Gastroesophageal sphincter (tissue), 4 donors: ENCODE measurements around the gene IL2RA. TPM values are rescaled to one million over a fixed set of nuclear protein-coding genes. Genes with fewer than 3 reads are reported as not detected.

Experiments used
- ATAC-seq: fragments of 150-250 bp; one replicate; pipeline ENCODE4 v1.9.1; 2016; ENCODE audit warnings: mild to moderate bottlenecking, moderate library complexity
- H3K27ac ChIP-seq, 4 donors: fragments of 200-600 bp; sonication (generic) in 3 of 4; 1 replicate in 3 of 4; 2 replicates in 1 of 4; pipeline ENCODE4 v1.5.1; 2016 to 2019
- H3K27me3 ChIP-seq: fragments of 200-600 bp; sonication (generic); one replicate; pipeline ENCODE4 v1.5.1; 2019
- H3K36me3 ChIP-seq, 2 donors: fragments of 200-600 bp; sonication (generic); one replicate each; pipeline ENCODE4 v1.5.1; 2019; ENCODE audit warnings: control low read depth in 1 of 2
- H3K4me1 ChIP-seq, 3 donors: fragments of 200-600 bp; sonication (generic); 1 replicate in 2 of 3; 2 replicates in 1 of 3; pipeline ENCODE4 v1.5.1; 2016 to 2019; ENCODE audit warnings: control low read depth in 2 of 3
- H3K4me3 ChIP-seq, 2 donors: fragments of 200-600 bp; sonication (generic); one replicate each; pipeline ENCODE4 v1.5.1; 2019; ENCODE audit warnings: mild to moderate bottlenecking in 1 of 2, moderate library complexity in 1 of 2
- H3K9me3 ChIP-seq, 3 donors: fragments of 200-600 bp; sonication (generic); one replicate each; pipeline ENCODE4 v1.5.1; 2017 to 2019; ENCODE audit warnings: control low read depth in 2 of 3
- CTCF ChIP-seq, 4 experiments: fragments of 200-600 bp in 2 of 4; fragments of 450-650 bp in 2 of 4; sonication (generic) in 1 of 4; IDR thresholded peaks; one replicate each; pipeline ENCODE4 v1.5.1; 2017 to 2019; ENCODE audit warnings: antibody characterized with exemption in 4 of 4, mild to moderate bottlenecking in 2 of 4, moderate library complexity in 2 of 4
- EP300 ChIP-seq: sonication (generic); formaldehyde crosslinking; IDR thresholded peaks from one replicate; pipeline ENCODE4 v1.6.1; 2017; ENCODE audit warnings: antibody characterized with exemption, mild to moderate bottlenecking
- POLR2A ChIP-seq, 2 donors: fragments of 450-650 bp; IDR thresholded peaks; one replicate each; pipeline ENCODE4 v1.6.1; 2017; ENCODE audit warnings: antibody characterized with exemption in 2 of 2, mild to moderate bottlenecking in 2 of 2, moderate library complexity in 1 of 2
- POLR2AphosphoS5 ChIP-seq: sonication (generic); formaldehyde crosslinking; IDR thresholded peaks from one replicate; pipeline ENCODE4 v1.6.1; 2017; ENCODE audit warnings: antibody characterized with exemption
- WGBS, 2 donors: methylation state at CpG; one replicate each; pipeline ENCODE4 v1.1.5; 2018; ENCODE audit warnings: low coverage in 1 of 2; 5-methylcytosine and 5-hydroxymethylcytosine counted together
- total RNA-seq, 4 donors: library from RNA; depleted of rRNA; stranded (reverse); fragments of >200 nt; gene quantifications; one replicate each; pipeline ENCODE4 v1.1.0, GENCODE V29; 2016

IL2RA gene
- total RNA-seq, 4 donors from 2014 or later: 0.31 to 16.3 (median 0.50) TPM

DNA sequence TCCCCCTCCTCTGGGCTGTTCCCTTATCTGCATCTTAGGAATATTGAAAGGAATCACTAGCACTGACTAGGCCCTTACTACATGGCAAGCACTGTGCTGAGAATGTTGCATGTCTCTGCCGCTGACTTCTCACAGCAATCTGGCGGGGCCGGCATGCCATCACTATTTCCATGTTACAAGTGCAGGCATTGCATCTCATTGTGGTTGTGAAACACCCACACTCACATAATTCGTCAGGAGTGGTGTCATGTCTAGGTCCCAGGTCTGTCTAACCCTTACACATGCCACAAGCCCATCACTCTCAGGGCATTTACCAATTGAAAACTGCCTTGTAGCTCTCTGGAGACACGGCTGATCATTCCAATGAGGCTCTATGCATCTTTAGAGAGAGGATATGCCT, 8.5 kb upstream of the IL2RA start:
- H3K4me1 ChIP-seq: no peaks in the 10 kb centered on the region
- H3K36me3 ChIP-seq: no peaks in the 10 kb centered on the region
- no peak overlapping the region for H3K4me3 ChIP-seq
- H3K27ac ChIP-seq: no peak overlapping the region
- H3K9me3 ChIP-seq: no peaks in the 10 kb centered on the region
- no peak for ATAC-seq
- H3K27me3 ChIP-seq: peaks cover 14% of the 10 kb centered on the region
- 78 to 92% methylated on average over 2 to 5 of the region's 5 CpGs for WGBS, 2 donors
- TF ChIP-seq POLR2A (IDR thresholded peaks at IDR 0.05) (no peak), POLR2AphosphoS5 (no peak), EP300 (no peak), CTCF (IDR thresholded peaks at IDR 0.05) (no peak)

DNA sequence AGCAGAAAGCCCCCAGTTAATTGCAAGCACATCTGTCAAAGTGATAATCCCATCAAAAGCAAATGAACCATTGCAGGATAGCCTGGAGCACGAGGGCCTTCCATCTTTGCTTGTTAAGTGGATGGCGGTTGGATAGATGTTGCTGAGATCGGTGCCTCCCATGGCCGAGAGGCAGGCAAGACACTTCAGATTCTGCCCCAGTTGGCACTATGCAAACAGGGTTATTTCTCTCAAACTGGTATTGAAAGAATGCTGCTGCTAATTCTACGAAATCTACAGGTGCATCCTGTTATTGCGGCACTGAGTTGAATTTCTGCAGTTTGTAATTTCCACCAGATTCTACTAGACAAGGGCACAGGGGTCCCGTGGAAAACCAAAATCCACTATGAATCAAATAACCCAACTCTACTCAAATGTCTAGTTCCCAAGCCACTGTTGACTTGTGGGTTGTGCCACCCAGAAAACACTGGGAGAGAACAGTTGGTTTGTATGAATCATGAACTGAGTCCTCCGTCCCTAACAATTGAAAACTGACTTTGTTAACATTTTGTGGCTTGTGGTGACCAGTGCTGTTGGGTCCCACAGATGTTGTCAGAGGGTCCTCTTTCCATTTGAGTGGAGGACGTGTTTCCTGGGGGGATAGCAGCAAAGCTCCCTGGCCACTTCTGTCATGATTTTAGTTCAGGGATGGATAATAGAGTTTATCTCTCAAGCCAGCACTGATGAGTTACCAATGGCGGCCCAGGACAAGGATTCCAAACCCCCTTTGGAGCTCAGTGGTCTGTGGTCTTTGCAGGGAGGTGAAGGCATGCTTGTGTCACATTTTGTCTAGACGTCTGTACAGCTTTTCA, 7.1 kb upstream of the IL2RA start:
- Histone ChIP-seq H3K4me3 (no peak overlapping the region), H3K9me3 (no peaks in the 10 kb centered on the region), H3K27ac (no peak overlapping the region), H3K36me3 (no peaks in the 10 kb centered on the region), H3K4me1 (peaks cover 0 to 7% (median 0%) of the 10 kb centered on the region in 3 donors), H3K27me3 (peaks cover 3% of the 10 kb centered on the region)
- WGBS, 2 donors: 77% methylated on average over 8 to 10 of the region's 11 CpGs
- ATAC-seq: no peak
- TF ChIP-seq POLR2A (IDR thresholded peaks at IDR 0.05) (no peak), CTCF (IDR thresholded peaks at IDR 0.05) (no peak), POLR2AphosphoS5 (no peak), EP300 (no peak)

DNA sequence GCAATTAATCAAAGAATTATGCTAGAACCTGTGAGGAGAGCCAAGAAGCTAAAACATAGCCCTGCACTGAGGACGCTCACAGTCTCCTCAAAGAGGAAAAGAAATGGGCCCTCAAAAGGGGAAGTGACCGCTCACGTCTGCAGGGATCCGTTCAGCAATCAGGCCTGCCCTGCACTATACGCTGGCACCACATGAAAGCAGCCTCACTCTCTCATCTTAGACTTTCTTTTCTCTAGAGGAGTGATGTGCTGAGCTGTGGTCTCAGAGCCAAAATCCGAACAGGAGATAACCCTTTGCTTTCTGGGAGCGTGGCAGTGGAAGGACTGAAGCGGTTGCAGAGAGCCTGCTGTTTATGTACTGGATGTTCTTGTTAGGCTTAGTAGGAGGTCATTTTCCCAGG, 6.3 kb upstream of the IL2RA start:
- H3K4me3 ChIP-seq: no peak overlapping the region
- 59 to 62% methylated on average over 5 to 8 of the region's 8 CpGs for WGBS, 2 donors
- no peak for ATAC-seq
- no peaks in the 10 kb centered on the region for H3K36me3 ChIP-seq
- no peak for TF ChIP-seq POLR2AphosphoS5
- no peak for TF ChIP-seq CTCF (IDR thresholded peaks at IDR 0.05)
- no peak for TF ChIP-seq EP300
- TF ChIP-seq POLR2A (IDR thresholded peaks at IDR 0.05): no peak
- H3K27ac ChIP-seq: no peak overlapping the region
- H3K27me3 ChIP-seq: peaks cover 2% of the 10 kb centered on the region
- peaks cover 0 to 7% (median 0%) of the 10 kb centered on the region in 3 donors for H3K4me1 ChIP-seq
- no peaks in the 10 kb centered on the region for H3K9me3 ChIP-seq

- no peak overlapping the region for H3K27ac ChIP-seq
- no peak overlapping the region for H3K4me3 ChIP-seq
- no peak for ATAC-seq
- TF ChIP-seq POLR2AphosphoS5 (no peak), EP300 (no peak), POLR2A (IDR thresholded peaks at IDR 0.05) (no peak), CTCF (IDR thresholded peaks at IDR 0.05) (no peak)
- whole genome bisulfite sequencing, 2 donors: 58 to 70% methylated on average over 1 to 2 of the region's 6 CpGs
- H3K36me3 ChIP-seq: no peaks in the 10 kb centered on the region
- H3K4me1 ChIP-seq: peaks cover 0 to 7% (median 0%) of the 10 kb centered on the region in 3 donors
- no peaks in the 10 kb centered on the region for H3K9me3 ChIP-seq
- H3K27me3 ChIP-seq: peaks cover 2% of the 10 kb centered on the region
Observed at GRCh38 chr10:6068006-6068405, 5.8 kb upstream of the IL2RA start.

DNA sequence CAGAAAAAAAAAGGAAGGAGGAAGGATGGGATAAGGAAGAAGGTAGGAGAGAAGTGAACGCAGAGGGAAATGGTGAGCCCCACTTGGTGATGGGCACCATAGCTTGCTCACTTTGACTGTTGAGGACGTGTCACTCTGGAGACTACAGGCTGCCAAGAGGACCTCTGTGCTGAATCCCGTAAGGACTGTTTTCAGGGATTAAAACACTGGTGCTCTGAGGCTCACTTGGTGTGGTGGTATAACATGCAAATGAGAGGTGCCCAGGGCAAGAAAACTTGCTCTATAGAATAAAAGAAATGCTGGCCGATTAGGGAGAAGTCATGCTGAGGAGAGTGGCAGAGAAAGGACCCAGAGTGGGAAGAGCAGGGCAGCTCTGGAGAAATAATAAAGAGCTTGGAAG, 5.3 kb upstream of the IL2RA start:
- H3K4me1 ChIP-seq: peaks cover 0 to 7% (median 0%) of the 10 kb centered on the region in 3 donors
- TF ChIP-seq CTCF (IDR thresholded peaks at IDR 0.05): no peak
- no peak for TF ChIP-seq EP300
- no peak for TF ChIP-seq POLR2A (IDR thresholded peaks at IDR 0.05)
- no peak for TF ChIP-seq POLR2AphosphoS5
- WGBS, 2 donors: 59 to 85% methylated on average over 3 to 4 of the region's 4 CpGs
- no peak overlapping the region for H3K27ac ChIP-seq
- peaks cover 2% of the 10 kb centered on the region for H3K27me3 ChIP-seq
- H3K36me3 ChIP-seq: no peaks in the 10 kb centered on the region
- H3K9me3 ChIP-seq: no peaks in the 10 kb centered on the region
- ATAC-seq: no peak
- H3K4me3 ChIP-seq: no peak overlapping the region
